ENCODE data around the gene GOLIM4.
"Not testable (repeated sequence)": the region's sequence is repeated elsewhere in the genome, so short reads cannot be mapped to it uniquely, and the experiment has no call there.

The GOLIM4 gene, protein sequence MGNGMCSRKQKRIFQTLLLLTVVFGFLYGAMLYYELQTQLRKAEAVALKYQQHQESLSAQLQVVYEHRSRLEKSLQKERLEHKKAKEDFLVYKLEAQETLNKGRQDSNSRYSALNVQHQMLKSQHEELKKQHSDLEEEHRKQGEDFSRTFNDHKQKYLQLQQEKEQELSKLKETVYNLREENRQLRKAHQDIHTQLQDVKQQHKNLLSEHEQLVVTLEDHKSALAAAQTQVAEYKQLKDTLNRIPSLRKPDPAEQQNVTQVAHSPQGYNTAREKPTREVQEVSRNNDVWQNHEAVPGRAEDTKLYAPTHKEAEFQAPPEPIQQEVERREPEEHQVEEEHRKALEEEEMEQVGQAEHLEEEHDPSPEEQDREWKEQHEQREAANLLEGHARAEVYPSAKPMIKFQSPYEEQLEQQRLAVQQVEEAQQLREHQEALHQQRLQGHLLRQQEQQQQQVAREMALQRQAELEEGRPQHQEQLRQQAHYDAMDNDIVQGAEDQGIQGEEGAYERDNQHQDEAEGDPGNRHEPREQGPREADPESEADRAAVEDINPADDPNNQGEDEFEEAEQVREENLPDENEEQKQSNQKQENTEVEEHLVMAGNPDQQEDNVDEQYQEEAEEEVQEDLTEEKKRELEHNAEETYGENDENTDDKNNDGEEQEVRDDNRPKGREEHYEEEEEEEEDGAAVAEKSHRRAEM

DNA sequence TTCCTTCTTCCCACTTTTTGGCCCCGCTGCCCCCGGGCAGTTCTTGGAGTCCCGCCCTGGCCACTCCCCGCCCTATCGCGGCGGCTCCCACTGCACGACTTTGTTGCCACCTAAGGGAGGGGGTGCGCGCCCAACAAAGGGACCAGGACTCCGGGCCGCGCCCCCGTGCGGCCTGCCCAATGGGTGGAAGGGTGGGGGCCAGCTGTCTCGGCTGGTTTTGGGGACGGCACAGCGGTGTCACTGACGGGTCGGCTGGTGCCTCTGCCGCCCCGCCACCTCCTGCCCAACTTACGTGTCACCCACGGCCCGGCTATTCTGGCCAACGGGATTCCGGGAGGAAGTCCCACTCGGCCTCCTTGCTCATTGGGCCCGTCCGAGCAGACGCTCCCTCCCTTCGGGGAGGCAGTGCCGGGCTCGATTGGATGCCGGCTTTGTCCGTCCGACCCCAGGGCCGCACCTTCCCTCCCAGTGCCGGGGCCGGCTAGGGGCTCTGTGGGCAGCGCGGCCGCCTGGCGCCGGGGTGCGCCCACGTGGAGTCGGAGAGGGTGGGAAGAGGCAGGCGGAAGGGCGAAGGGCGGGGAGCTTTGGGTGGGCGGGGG lies at the start of gene GOLIM4:
TSS of gene GOLIM4 (minus strand) at position 314 of the 599 bp plus-strand sequence. CDS start 639 bp downstream, outside the sequence.
- Histone ChIP-seq H3K4me3 (ENCODE audit: low read length) (peak within 1 kb of the TSS; percentile 75), H3K27me3 (ENCODE audit: control insufficient read depth, insufficient read depth, low read length) (no peaks in the 10 kb centered on the region), H3K4me1 (ENCODE audit: control insufficient read depth, insufficient read depth, low read length) (peaks cover 6% of the 10 kb centered on the region), H3K27ac (ENCODE audit: low read depth, low read length) (peak within 1 kb of the TSS; percentile 94), H3K36me3 (ENCODE audit: control insufficient read depth, insufficient read depth, low read length) (no peaks in the 10 kb centered on the region), H3K9ac (ENCODE audit: low read length) (peak within 1 kb of the TSS; percentile 68)

GRCh38 chr3:168141405-168141998 lies 45.8 kb upstream of the GOLIM4 start:
- H3K27me3 ChIP-seq (ENCODE audit: control insufficient read depth, insufficient read depth, low read length): no peaks in the 10 kb centered on the region
- H3K9ac ChIP-seq (ENCODE audit: low read length): no peak overlapping the region
- H3K27ac ChIP-seq (ENCODE audit: low read depth, low read length): no peak overlapping the region
- no peaks in the 10 kb centered on the region for H3K36me3 ChIP-seq (ENCODE audit: control insufficient read depth, insufficient read depth, low read length)
- H3K4me1 ChIP-seq (ENCODE audit: control insufficient read depth, insufficient read depth, low read length): no peaks in the 10 kb centered on the region
- H3K4me3 ChIP-seq (ENCODE audit: low read length): no peak overlapping the region

- Histone ChIP-seq H3K27me3 (ENCODE audit: control insufficient read depth, insufficient read depth, low read length) (no peaks in the 10 kb centered on the region), H3K4me3 (ENCODE audit: low read length) (no peak overlapping the region), H3K9ac (ENCODE audit: low read length) (no peak overlapping the region), H3K27ac (ENCODE audit: low read depth, low read length) (no peak overlapping the region), H3K36me3 (ENCODE audit: control insufficient read depth, insufficient read depth, low read length) (no peaks in the 10 kb centered on the region), H3K4me1 (ENCODE audit: control insufficient read depth, insufficient read depth, low read length) (no peaks in the 10 kb centered on the region)
Observed at GRCh38 chr3:168139947-168140346, 44.2 kb upstream of the GOLIM4 start.

GRCh38 chr3:168138421-168138820 lies 42.7 kb upstream of the GOLIM4 start:
- Histone ChIP-seq H3K27ac (ENCODE audit: low read depth, low read length) (no peak overlapping the region), H3K4me1 (ENCODE audit: control insufficient read depth, insufficient read depth, low read length) (no peaks in the 10 kb centered on the region), H3K27me3 (ENCODE audit: control insufficient read depth, insufficient read depth, low read length) (no peaks in the 10 kb centered on the region), H3K4me3 (ENCODE audit: low read length) (no peak overlapping the region), H3K36me3 (ENCODE audit: control insufficient read depth, insufficient read depth, low read length) (no peaks in the 10 kb centered on the region), H3K9ac (ENCODE audit: low read length) (no peak overlapping the region)

DNA sequence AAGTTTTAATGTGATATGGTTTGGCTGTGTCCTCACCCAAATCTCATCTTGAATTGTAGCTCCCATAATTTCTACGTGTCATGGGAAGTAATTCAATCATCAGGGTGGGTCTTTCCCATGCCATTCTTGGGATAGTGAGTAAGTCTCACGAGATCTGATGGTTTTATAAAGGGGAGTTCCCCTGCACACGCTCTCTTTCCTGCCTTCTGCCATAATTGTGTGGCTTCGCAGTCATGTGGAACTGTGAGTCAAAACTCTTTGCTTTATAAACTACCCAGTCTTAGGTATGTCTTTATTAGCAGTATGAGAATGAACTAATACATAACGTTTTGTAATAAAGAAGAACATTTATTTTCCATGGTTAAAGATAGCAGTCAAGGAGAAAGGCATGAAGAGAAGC lies 39.2 kb upstream of the GOLIM4 start:
- Histone ChIP-seq H3K9ac (ENCODE audit: low read length) (no peak overlapping the region), H3K27ac (ENCODE audit: low read depth, low read length) (no peak overlapping the region), H3K4me3 (ENCODE audit: low read length) (no peak overlapping the region), H3K4me1 (ENCODE audit: control insufficient read depth, insufficient read depth, low read length) (no peaks in the 10 kb centered on the region), H3K36me3 (ENCODE audit: control insufficient read depth, insufficient read depth, low read length) (no peaks in the 10 kb centered on the region), H3K27me3 (ENCODE audit: control insufficient read depth, insufficient read depth, low read length) (no peaks in the 10 kb centered on the region)

DNA sequence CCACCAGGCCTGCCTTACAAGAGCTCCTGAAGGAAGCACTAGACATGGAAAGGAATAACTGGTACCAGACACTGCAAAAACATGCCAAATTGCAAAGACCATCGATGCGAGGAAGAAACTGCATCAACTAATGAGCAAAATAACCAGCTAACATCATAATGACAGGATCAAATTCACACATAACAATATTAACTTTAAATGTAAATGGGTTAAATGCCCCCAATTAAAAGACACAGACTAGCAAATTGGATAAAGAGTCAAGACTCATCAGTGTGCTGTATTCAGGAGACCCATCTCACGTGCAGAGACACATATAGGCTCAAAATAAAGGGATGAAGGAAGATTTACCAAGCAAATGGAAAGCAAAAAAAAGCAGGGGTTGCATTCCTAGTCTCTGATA lies 34.5 kb upstream of the GOLIM4 start:
- not testable (repeated sequence) for H3K27ac ChIP-seq (ENCODE audit: low read depth, low read length); H3K27me3 ChIP-seq (ENCODE audit: control insufficient read depth, insufficient read depth, low read length); H3K4me1 ChIP-seq (ENCODE audit: control insufficient read depth, insufficient read depth, low read length); H3K36me3 ChIP-seq (ENCODE audit: control insufficient read depth, insufficient read depth, low read length); H3K4me3 ChIP-seq (ENCODE audit: low read length); H3K9ac ChIP-seq (ENCODE audit: low read length)

GRCh38 chr3:168128463-168128862 lies 32.7 kb upstream of the GOLIM4 start:
- not testable (repeated sequence) for H3K27me3 ChIP-seq (ENCODE audit: control insufficient read depth, insufficient read depth, low read length); H3K4me1 ChIP-seq (ENCODE audit: control insufficient read depth, insufficient read depth, low read length); H3K4me3 ChIP-seq (ENCODE audit: low read length); H3K36me3 ChIP-seq (ENCODE audit: control insufficient read depth, insufficient read depth, low read length); H3K27ac ChIP-seq (ENCODE audit: low read depth, low read length); H3K9ac ChIP-seq (ENCODE audit: low read length)

- H3K9ac ChIP-seq (ENCODE audit: low read length): no peak overlapping the region
- no peaks in the 10 kb centered on the region for H3K36me3 ChIP-seq (ENCODE audit: control insufficient read depth, insufficient read depth, low read length)
- H3K27me3 ChIP-seq (ENCODE audit: control insufficient read depth, insufficient read depth, low read length): no peaks in the 10 kb centered on the region
- no peaks in the 10 kb centered on the region for H3K4me1 ChIP-seq (ENCODE audit: control insufficient read depth, insufficient read depth, low read length)
- no peak overlapping the region for H3K4me3 ChIP-seq (ENCODE audit: low read length)
- no peak overlapping the region for H3K27ac ChIP-seq (ENCODE audit: low read depth, low read length)
Observed at GRCh38 chr3:168127466-168127865, 31.7 kb upstream of the GOLIM4 start.

DNA sequence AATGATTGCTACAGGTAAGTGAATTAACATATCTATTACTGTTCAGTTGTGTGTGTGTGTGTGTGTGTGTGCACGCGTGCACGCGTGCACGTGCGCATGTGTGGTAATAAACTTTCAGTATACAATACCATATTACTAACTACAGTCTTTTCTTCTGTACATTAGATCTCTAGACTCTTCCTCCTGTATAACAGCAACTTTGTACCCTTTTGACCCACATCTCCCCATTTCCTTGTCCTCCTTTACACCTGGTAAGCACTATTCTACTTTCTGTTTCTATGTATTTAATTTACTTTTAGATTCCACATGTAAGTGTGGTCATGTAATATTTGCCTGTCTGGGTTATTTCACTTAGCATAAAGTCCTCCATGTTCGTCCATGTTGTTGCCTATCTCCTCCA lies 29.1 kb upstream of the GOLIM4 start:
- Histone ChIP-seq H3K27ac (ENCODE audit: low read depth, low read length) (no peak overlapping the region), H3K9ac (ENCODE audit: low read length) (no peak overlapping the region), H3K36me3 (ENCODE audit: control insufficient read depth, insufficient read depth, low read length) (no peaks in the 10 kb centered on the region), H3K4me1 (ENCODE audit: control insufficient read depth, insufficient read depth, low read length) (no peaks in the 10 kb centered on the region), H3K27me3 (ENCODE audit: control insufficient read depth, insufficient read depth, low read length) (no peaks in the 10 kb centered on the region), H3K4me3 (ENCODE audit: low read length) (no peak overlapping the region)

GRCh38 chr3:168124291-168124690 lies 28.6 kb upstream of the GOLIM4 start:
- Histone ChIP-seq H3K4me1 (ENCODE audit: control insufficient read depth, insufficient read depth, low read length) (no peaks in the 10 kb centered on the region), H3K27me3 (ENCODE audit: control insufficient read depth, insufficient read depth, low read length) (no peaks in the 10 kb centered on the region), H3K9ac (ENCODE audit: low read length) (no peak overlapping the region), H3K27ac (ENCODE audit: low read depth, low read length) (no peak overlapping the region), H3K4me3 (ENCODE audit: low read length) (no peak overlapping the region), H3K36me3 (ENCODE audit: control insufficient read depth, insufficient read depth, low read length) (no peaks in the 10 kb centered on the region)

DNA sequence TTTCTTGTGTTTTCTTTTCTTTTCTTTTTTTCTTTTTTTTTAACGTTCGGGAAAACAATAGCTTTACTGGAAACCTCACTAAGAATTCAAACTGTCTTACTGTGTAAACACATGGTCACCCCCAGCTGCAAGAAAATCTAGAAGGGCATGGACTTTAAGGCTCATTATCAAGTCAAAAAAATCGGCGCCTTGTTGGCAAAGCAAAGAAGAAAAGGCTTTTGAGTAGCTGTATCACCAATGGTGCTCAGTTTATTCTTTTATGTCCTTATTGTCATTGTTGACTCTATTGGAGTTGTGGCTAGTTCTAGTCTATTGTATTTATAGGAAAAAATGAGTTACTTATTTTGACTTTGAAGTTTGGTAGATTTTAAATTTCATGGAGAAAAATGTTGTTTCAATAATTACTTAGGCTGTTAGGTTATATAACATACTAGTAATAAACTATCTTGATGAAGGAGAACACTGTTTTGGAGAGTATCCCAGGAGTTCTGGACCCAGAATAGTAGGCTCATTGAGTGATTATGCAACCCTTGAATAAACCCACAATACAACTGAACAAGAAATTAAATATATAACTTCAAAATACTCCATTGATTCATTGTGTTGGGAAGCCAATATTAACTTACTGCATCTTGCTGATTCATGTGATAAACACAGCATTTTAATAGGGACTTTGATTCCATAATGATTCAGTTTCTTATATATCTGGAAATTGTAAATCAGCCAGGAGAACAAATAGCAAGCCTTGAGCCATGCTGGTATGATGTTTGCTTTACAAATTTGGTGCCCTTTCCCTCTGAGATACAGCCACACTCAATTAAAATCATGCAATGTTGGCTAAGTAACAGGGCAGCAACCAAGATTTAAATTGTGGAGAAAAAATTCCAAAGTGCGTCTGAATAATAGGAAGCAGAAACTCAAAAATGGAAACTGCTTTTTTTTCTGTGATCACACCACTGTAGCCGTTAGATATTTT lies 27.8 kb upstream of the GOLIM4 start:
- Histone ChIP-seq H3K4me3 (ENCODE audit: low read length) (no peak overlapping the region), H3K9ac (ENCODE audit: low read length) (no peak overlapping the region), H3K4me1 (ENCODE audit: control insufficient read depth, insufficient read depth, low read length) (no peaks in the 10 kb centered on the region), H3K27me3 (ENCODE audit: control insufficient read depth, insufficient read depth, low read length) (no peaks in the 10 kb centered on the region), H3K36me3 (ENCODE audit: control insufficient read depth, insufficient read depth, low read length) (no peaks in the 10 kb centered on the region), H3K27ac (ENCODE audit: low read depth, low read length) (no peak overlapping the region)
